HG03095 (cell line): ENCODE data around the gene MYADM.

ENCODE experiments used
- ATAC-seq: cut with Tn5 transposase; IDR thresholded peaks from one replicate; pipeline ENCODE4 v1.9.1; 2021; ENCODE audit warnings: moderate library complexity; ENCODE audit not compliant: unreplicated experiment

MYADM gene

GRCh38 chr19:53909471-53910169, 41.9 kb downstream of the MYADM start:
- no peak for ATAC-seq

- ATAC-seq, result no peak
Measured at GRCh38 chr19:53910170-53910518, 42.5 kb downstream of the MYADM start.

DNA sequence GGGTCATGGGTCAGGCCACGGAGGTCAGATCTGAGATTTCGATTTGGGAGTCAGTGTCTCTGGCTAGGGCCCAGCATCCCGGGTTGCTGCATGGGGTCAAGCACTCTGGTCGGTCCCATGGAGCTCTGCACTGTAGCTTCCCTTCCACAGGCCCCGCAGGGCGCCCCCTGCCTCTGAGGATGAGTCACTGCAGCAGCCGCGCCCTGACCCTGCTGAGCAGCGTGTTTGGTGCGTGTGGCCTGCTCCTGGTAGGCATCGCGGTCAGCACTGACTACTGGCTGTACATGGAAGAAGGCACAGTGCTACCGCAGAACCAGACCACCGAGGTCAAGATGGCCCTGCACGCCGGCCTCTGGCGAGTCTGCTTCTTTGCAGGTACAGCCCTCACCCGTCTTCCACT, 45.0 kb downstream of the MYADM start:
- no peak for ATAC-seq

DNA sequence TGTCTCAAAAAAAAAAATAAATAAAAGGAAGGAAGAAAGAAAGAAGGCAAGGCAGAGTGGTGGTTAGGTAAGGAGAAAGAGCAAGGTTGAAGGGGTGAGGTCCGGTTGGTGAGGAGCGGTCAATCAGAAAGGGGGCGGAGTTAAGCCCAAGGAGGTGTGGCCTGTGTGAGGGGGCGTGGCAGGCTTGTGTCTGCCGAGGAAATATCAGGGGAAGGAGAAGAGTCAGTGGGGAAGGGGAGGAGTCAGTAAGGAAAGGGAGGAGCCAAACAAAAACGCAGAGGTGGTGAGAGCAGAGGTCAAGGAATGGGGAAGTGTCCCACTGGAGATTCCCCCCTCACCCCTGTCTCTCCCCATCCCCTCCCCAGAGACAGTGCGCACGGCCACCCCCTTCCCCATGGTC, 47.3 kb downstream of the MYADM start:
- ATAC-seq, result no peak

GRCh38 chr19:53916004-53916403, 48.3 kb downstream of the MYADM start:
- ATAC-seq, result no peak

DNA sequence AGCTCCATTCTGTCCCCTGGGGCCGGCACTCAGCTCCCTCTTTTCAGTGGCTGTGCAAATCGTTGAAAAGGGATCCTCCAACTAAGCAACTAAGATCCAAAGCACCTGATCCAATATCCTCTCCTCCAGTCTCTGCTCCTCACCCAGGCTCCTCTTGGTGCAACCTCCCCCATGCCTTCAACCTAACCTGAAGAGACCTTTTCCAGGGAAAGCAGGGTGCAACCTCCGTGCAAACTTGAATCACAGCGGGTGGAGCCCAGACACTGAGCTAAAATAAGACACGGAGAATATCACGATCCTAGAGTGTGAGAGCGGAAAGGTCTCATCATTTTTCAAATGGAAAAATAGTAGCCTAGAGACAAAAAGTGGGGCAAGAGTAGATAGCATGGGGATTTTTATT, 49.7 kb downstream of the MYADM start:
- ATAC-seq, result no peak
